HG03521 (cell line): ENCODE measurements around the gene TPX2.

Experiments used
- ATAC-seq: cut with Tn5 transposase; IDR thresholded peaks from one replicate; pipeline ENCODE4 v1.9.1; 2021; ENCODE audit warnings: mild to moderate bottlenecking, moderate library complexity; ENCODE audit not compliant: unreplicated experiment

The TPX2 gene

GRCh38 chr20:31844737-31845299, 105.7 kb downstream of the TPX2 start:
- ATAC-seq: no peak

GRCh38 chr20:31845300-31845863, 106.3 kb downstream of the TPX2 start, which contains the start of gene FOXS1:
Gene FOXS1, minus strand, starts transcription at chr20:31845604. Its CDS starts 62 bp downstream, at chr20:31845542.
- no peak for ATAC-seq

GRCh38 chr20:31846793-31847138, 107.7 kb downstream of the TPX2 start:
- ATAC-seq: no peak

GRCh38 chr20:31848088-31848999, 109.3 kb downstream of the TPX2 start:
- no peak for ATAC-seq

GRCh38 chr20:31849306-31849930, 110.3 kb downstream of the TPX2 start:
- ATAC-seq: no peak
